NCI-H128 (cell line): Measurements from ENCODE around the gene FBXO4.
"Not testable (repeated sequence)": the region's sequence is repeated elsewhere in the genome, so short reads cannot be mapped to it uniquely, and the experiment has no call there.

Experiments used
- DNase-seq: peaks from one replicate; lab custom pipeline; 2025; ENCODE audit not compliant: unreplicated experiment; lab: John Stamatoyannopoulos, UW

The FBXO4 gene

DNA sequence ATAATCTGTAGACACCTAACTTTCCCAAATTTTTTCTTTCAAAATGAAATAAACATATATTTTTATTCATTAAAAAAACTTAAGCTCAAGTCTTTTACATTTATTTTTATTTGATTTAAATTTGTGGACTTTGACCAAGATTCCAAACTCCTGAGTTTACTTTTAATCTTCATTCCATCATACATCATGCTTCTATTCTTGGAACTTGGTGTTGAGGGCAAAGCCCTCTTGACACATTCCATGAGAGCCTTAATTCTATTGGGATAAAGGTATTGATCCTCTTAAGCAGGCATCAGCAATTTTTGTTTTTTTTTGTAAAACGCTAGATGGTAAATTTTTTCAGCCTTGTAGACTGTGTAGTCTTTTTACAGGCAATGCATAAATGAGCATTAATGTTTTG, 53.6 kb downstream of the FBXO4 start:
- no peak for DNase-seq

DNA sequence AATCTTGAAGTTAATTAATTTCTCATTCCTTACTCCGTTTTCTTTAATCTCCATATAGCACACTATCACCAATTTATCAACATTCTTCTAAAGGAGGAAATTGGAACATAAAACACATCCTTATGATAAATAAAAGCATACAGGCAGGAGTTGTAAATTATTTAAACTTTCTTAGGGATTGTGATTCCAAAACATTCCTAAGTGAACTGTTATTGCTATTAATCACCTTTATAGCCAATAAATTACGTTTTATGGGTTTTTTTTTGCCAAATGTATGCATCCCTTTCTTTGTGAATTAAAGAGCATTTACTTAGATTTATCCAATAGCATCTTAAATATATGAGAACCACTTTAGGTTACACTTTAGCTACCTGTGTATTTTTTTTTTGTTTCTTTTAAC, 55.3 kb downstream of the FBXO4 start:
- no peak for DNase-seq

DNA sequence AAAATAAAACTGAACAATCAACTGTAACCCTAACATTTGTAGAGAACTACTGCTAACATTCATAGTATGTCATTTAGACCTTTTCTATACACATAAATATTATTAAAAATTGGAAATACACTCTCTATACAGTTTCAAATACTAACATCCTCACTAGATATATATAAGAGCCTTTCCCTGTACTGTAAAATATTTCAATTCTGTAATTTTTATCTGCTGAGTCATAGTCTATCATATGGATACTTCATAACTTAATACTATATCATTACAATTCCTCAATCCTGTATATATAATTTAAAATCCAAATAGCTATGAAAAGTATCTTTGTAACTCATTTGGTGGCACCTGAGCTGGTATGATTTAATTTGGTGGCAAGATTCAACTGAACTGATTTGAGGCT, 55.8 kb downstream of the FBXO4 start:
- no peak for DNase-seq

DNA sequence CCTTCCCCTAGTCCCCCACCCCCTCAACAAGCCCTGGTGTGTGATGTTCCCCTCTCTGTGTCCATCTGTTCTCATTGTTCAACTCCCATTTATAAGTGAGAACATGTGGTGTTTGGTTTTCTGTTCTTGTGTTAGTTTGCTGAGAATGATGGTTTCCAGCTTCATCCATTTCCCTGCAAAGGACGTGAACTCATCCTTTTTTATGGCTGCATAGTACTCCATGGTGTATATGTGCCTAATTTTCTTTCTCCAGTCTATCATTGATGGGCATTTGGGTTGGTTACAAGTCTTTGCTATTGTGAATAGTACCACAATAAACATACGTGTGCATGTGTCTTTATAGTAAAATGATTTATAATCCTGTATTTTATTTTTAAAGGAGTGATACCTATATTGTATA, 57.8 kb downstream of the FBXO4 start:
- not testable (repeated sequence) for DNase-seq

DNA sequence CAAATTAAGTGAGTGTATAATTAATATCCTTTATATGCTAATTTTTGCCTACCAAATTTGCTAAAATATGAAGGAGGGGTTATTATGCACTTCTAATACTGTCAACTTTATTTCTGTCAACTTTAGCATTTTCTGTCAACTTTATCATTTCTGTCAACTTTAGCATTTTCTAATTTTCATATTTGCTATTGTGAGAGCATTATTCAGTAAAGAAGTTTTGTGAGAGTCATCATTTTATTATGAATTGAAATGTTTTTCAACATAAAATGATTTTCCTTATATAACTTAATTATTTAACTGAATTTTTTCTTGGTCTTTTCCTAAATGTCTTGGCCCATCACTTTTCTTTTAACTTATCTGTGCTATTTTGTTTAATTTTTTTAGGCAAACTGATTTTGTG, 58.2 kb downstream of the FBXO4 start:
- no peak for DNase-seq

DNA sequence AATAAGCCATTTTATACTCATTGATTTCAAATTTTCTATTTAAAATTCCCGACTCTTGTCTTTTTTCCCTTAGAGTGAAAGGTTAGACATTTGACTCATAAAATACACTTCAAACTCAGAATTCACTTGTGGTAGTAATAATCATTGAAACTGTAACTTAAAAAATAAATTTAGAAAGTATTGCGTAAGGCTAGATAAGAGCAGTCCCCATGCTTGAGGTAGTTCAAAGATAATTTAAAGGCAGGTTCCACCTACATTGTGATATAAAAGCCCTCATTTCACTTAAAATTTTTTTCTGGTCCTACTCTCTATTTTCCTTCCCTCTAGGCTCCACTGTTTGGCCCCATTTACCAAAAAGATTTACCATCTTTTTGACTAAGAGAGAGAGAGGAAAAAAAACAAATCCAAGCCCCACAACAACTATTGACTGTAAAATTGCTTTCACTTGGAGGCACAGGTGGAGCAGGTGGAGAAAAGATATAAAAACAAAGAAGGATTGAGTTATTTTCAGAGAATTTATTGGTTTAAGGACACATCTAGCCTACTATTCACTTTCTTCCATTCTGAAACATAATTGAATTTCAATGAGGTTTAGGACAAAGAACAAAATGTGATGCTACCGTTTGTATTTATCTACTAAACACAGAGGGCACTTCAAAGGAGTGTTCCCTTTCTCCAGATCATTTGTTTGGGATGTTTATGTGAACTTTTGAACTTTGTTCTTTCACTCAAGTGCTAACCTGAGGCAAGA, 61.0 kb downstream of the FBXO4 start:
- DNase-seq: no peak
